Measurements from ENCODE around the gene CPSF4L.
"Not testable (repeated sequence)": the region's sequence is repeated elsewhere in the genome, so short reads cannot be mapped to it uniquely, and the experiment has no call there.

The CPSF4L gene
- total RNA-seq, result 0 reads per million in 3 experiments

GRCh38 chr17:73261617-73261951, at the start of gene CPSF4L:
TSS of gene CPSF4L (minus strand) at chr17:73261880. CDS start at chr17:73261818, 62 bp downstream.
- no peak for DNase-seq

- DNase-seq, result no peak
Measured at GRCh38 chr17:73311428-73311780, 49.7 kb upstream of the CPSF4L start.

- DNase-seq, result no peak
Measured at GRCh38 chr17:73309727-73310596, 48.3 kb upstream of the CPSF4L start.

GRCh38 chr17:73308959-73309358, 47.3 kb upstream of the CPSF4L start:
- not testable (repeated sequence) for DNase-seq

GRCh38 chr17:73308017-73308823, 46.5 kb upstream of the CPSF4L start:
- no peak for DNase-seq

GRCh38 chr17:73307130-73307529, 45.5 kb upstream of the CPSF4L start:
- DNase-seq, result no peak

GRCh38 chr17:73305845-73306836, 44.5 kb upstream of the CPSF4L start:
- DNase-seq, result no peak

- no peak for DNase-seq
Measured at GRCh38 chr17:73304971-73305812, 43.5 kb upstream of the CPSF4L start.

GRCh38 chr17:73304438-73304837, 42.8 kb upstream of the CPSF4L start:
- no peak for DNase-seq

- DNase-seq, result no peak
Measured at GRCh38 chr17:73302189-73302588, 40.5 kb upstream of the CPSF4L start.

GRCh38 chr17:73301369-73301768, 39.7 kb upstream of the CPSF4L start:
- DNase-seq, result no peak

GRCh38 chr17:73300392-73300791, 38.7 kb upstream of the CPSF4L start:
- no peak for DNase-seq

GRCh38 chr17:73297934-73298861, 36.5 kb upstream of the CPSF4L start:
- DNase-seq, result no peak

GRCh38 chr17:73293480-73293911, 31.8 kb upstream of the CPSF4L start:
- DNase-seq, result no peak

- no peak for DNase-seq
Measured at GRCh38 chr17:73293031-73293430, 31.4 kb upstream of the CPSF4L start.

- no peak for DNase-seq
Measured at GRCh38 chr17:73292031-73292531, 30.4 kb upstream of the CPSF4L start.

GRCh38 chr17:73291260-73291801, 29.7 kb upstream of the CPSF4L start:
- no peak for DNase-seq

- DNase-seq, result no peak
Measured at GRCh38 chr17:73290399-73291259, 28.9 kb upstream of the CPSF4L start.
